Ramos (cell line): ENCODE data around the gene SECTM1.
"Not testable (repeated sequence)": the region's sequence is repeated elsewhere in the genome, so short reads cannot be mapped to it uniquely, and the experiment has no call there.

Experiments
- in situ Hi-C: fragments of 300-500 bp; cut with MboI; formaldehyde crosslinking; loops from one replicate; pipeline ENCODE4 v1.14.3; 2022; ENCODE audit warnings: low sequenced_read_pairs; ENCODE audit not compliant: unreplicated experiment

The SECTM1 gene

DNA sequence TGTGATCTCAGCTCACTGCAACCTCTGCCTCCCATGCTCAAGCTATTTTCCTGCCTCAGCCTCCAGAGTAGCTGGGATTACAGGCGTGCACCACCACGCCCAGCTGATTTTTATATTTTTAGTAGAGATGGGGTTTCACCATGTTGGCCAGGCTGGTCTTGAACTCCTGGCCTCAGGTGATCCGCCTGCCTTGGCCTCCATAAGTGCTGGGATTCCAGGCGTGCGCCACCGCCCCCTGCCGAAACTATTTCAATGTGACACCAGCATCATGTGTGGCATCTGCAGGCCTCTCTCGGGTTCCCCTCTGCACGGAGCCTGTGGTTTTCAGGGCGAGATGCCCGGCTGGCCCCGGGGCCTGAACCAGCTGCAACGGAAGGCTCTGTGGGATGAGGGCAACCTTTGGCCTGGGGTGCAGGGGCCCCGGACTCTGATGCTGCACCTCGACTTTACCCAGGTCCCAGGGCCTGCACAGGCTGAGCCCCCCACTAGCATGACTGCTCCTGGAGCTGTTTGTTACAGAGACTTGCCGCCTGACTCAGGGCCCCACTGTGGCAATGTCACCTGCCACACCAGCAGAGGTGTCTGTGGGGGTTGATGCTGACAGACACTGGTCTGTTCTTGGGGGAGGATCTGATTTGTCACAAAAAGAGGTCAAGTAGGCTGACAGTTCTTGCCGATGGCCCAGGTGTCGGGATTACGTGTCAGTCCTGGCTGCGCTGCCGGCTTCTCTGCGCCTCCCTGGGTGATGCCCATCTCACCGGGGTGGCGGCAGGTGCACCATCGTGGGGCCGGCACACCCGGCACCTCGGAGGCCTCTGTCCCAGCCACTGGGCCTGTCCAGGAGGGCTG, 16.8 kb upstream of the SECTM1 start:
- in situ Hi-C loops, result loop anchor here (5.0 kb wide), 1 partner anchor 207 kb away; no protein-coding TSS in a partner anchor

- in situ Hi-C loops, result no loop called here
Observed at GRCh38 chr17:82349287-82349701, 15.7 kb upstream of the SECTM1 start.

- in situ Hi-C loops, result no loop called here
Observed at GRCh38 chr17:82348866-82349265, 15.3 kb upstream of the SECTM1 start.

GRCh38 chr17:82348434-82348833, 14.9 kb upstream of the SECTM1 start:
- in situ Hi-C loops, result no loop called here

- in situ Hi-C loops, result not testable (repeated sequence)
Observed at GRCh38 chr17:82347994-82348393, 14.4 kb upstream of the SECTM1 start.

- in situ Hi-C loops, result no loop called here
Observed at GRCh38 chr17:82346342-82347300, 13.1 kb upstream of the SECTM1 start.

DNA sequence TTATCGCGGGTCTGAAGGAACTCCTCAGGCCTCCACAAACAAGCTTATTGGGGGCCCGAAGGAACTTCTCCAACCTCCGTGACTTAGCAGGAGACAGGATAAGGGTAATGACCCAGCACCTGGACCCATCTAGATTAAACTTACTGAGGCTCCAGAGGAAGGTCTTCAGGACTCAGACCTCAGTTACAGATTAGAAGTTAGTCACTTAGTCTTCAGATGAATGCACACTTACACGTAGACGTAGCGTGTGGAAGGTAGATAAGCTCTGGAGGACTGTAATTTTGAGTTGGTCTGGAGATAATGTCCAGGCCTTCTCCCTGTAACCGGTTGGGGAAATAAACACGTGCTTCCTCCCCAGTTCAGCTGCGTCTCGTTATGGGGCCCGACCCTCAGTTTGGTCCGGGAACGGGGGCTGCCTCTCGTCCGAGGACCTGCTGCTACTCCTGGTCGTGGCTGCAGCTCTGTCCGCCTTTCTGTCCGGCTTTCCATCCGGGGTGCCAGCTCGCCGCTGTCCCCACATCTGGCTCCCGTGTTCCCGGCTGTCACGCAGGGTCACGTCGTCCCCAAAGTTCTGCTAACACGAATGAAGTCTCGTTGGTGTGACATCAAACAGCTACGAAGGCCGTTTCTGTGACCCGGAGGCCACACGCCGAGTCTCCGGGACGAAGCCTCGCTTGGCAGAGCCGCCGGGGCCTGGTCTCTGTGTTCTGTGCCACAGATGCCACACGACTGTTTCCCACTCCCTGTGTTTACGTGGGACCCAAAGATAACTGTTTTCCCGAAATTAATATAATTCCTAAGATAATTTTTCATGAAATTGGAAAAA, 11.8 kb upstream of the SECTM1 start:
- in situ Hi-C loops, result no loop called here

DNA sequence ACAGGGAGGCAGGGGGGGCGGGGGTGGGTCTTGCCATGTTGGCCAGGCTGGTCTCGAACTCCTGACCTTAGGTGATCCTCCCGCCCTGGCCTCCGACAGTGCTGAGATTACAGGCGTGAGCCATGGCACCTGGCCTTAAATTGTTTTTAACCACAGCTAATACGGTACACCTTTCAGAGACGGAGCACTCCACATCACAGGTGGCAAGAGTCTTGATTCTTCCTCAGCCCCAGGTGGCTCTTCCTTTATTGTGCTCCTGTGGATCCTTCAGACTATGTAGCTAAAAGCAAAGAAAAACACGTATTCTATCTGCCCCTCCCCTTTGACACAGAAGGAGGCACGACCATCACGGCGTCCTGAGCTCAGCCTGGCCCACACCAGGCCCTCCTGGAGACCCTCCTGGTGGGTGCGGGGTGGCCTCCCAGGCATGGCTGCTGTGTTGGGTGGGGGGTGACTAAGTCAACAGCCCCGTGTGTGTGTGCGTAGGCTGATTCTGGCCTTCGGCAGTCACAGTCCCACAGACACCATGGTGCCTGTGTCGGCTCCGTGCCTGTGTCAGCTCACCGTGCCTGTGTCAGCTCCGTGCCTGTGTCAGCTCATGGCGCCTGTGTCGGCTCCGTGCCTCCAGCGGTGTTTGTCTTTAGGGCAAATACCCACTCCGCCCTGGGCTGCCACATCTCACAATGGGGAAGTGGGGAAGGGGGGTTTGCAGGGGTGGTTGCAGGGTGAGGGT, 10.8 kb upstream of the SECTM1 start:
- in situ Hi-C loops, result no loop called here

GRCh38 chr17:82343560-82343959, 10.0 kb upstream of the SECTM1 start:
- in situ Hi-C loops, result no loop called here

DNA sequence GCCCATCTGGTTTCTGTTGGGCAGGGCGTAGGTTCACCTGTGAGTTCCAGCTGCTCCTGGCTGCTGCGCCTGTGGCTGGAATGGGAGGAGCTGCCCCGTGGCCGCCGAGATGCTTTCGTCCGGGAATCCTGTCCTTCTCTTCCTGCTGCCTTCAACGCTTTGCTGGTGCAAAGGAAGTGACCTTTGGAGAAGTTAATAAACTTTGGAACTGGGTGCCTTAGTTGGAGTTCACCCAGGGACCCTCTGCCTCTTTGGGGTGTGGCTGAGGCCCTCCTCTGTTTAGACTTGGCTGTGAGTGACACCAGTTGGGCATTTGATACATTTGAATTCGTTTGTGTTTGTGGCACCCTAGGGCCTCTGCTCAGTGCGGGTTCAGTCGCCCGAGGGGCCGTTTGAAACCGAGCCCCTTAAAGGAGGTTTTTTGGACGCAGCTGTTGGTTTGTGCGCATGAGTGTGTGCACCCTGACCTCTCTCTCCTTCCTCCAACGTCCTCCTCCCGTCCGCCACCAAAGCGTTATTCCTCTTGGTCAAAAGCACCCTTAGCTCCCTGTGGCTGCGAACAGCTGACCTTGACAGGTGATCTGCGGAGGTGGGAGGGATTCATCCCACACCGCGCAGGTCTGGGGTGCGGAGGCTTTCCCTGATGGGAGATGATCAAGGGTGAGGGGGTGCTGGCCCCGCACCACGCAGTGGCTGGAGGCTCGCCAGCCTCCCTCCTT, 9.0 kb upstream of the SECTM1 start:
- in situ Hi-C loops, result no loop called here

GRCh38 chr17:82339634-82340580, 6.3 kb upstream of the SECTM1 start:
- in situ Hi-C loops, result no loop called here

- in situ Hi-C loops, result no loop called here
Observed at GRCh38 chr17:82338858-82339633, 5.5 kb upstream of the SECTM1 start.

DNA sequence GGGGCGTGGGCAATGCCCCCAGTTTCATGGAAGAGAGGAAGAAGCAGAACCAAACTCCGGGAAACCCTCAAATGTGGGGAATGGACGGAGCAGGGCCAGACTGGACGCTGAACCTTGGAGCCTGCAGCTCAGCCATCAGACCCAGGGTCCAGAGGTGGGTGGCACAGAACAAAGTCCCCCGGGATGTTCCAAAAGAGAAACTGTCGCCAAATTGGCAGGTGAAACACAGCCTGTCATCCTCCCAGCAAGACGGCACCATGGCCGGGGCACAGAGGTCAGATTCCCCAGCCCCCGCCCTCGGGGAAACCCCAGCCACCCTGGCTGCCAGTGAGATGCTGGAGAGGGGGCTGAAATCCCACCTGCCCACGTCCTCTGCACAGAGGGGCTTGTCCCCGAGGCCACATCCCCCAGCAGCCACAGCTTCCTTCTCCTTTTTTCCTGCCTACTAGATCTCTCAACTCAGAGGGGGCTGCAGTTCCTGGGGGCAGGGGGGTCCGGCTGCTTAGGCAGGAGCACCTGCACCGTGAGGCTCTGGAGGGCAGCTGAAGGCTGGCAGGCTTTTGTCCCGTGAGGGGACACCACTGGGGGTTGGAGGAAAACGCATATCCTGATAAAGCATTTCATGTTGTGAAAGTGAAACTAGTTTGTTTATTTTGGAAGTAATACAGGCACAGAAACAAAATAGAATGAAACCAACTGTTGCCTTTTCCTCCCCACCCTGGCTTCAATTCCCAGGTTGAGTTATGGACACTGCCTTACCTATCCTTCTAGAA, 1.2 kb upstream of the SECTM1 start:
- in situ Hi-C loops, result no loop called here

- in situ Hi-C loops, result no loop called here
Observed at GRCh38 chr17:82334204-82334621, 647 bp upstream of the SECTM1 start.

DNA sequence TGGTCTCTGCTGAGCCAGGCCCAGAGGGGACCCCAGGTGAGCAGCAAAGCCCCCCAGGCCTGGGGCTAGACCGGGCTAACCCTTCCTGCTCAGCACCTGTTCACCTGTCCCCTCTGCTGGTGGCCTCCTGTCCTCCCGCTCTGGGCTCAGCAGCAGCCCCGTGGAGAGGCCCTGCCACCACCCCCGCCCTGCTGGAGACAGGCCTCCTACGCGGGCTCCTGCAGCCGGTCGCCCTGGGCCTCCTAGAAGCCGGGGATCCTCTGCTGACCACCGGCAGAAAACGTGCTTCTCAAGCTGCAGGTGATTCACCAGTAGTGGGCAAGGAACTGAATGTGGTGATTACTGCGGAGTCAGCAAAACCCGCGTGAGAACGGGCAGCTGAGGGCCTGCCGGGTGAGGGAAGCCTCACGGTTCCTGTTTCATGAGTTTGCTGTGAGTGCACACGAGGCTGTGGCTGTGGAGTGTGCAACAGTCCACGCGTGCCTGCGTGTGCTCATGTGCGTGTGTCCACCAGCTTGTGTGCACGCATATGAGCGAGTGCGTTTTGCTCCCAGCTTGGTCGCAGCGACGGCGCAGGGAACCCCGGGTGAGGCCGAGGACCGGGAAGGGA, 792 bp downstream of the SECTM1 start:
- in situ Hi-C loops, result no loop called here

DNA sequence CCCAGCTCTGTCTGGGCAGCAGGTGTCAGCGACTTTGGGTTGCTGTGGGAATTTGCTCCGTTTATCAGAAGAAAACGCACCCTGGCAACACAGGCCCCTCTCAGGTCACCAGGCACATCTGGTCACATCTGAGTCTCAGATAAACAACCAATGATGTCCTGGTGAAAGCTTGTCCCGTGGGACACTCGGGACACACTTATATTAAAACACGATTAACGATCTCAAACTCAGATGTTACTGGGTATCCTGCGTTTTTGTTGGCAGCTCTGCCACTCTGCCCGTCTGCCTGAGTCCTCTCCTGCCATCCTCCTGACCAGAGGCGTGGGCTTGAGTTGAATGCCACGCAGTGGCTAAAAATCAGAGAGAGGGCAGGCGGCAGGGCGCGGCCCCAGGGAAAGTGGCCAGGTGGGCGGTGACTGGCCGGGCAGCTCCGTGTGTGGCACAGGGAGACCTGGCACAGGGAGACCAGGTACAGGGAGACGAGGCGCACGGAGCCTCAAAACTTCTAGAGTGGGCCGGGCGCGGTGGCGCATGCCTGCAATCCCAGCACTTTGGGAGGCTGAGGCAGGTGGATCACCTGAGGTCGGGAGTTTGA, 2.1 kb downstream of the SECTM1 start:
- in situ Hi-C loops, result no loop called here
